ENCODE results near the gene SLC12A9.

SLC12A9 gene

GRCh38 chr7:100888988-100889750 is 36.7 kb downstream of the SLC12A9 start, which contains the start of gene UFSP1 (continued):
- no peak for TF ChIP-seq ZNF449 (tag by site-specific recombination; IDR thresholded peaks at IDR 0.05)
- TF ChIP-seq, protein P1, sequence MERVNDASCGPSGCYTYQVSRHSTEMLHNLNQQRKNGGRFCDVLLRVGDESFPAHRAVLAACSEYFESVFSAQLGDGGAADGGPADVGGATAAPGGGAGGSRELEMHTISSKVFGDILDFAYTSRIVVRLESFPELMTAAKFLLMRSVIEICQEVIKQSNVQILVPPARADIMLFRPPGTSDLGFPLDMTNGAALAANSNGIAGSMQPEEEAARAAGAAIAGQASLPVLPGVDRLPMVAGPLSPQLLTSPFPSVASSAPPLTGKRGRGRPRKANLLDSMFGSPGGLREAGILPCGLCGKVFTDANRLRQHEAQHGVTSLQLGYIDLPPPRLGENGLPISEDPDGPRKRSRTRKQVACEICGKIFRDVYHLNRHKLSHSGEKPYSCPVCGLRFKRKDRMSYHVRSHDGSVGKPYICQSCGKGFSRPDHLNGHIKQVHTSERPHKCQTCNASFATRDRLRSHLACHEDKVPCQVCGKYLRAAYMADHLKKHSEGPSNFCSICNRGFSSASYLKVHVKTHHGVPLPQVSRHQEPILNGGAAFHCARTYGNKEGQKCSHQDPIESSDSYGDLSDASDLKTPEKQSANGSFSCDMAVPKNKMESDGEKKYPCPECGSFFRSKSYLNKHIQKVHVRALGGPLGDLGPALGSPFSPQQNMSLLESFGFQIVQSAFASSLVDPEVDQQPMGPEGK (tag by site-specific recombination; IDR thresholded peaks at IDR 0.05) = peak; percentile 84
- peak; percentile 68 for TF ChIP-seq ZFHX2 (tag by site-specific recombination; conservative IDR thresholded peaks at IDR 0.05)
- peak; percentile 95 for TF ChIP-seq ZNF792 (tag by site-specific recombination; IDR thresholded peaks at IDR 0.05)
- no peak for TF ChIP-seq ZFP41 (tag by site-specific recombination; IDR thresholded peaks at IDR 0.05; ENCODE audit: borderline replicate concordance)
- peak; percentile 92 for TF ChIP-seq GLIS2 (tag by site-specific recombination; IDR thresholded peaks at IDR 0.05)
- TF ChIP-seq HOXC10 (CRISPR knock-in tag; IDR thresholded peaks at IDR 0.05) = no peak
- TF ChIP-seq KLF10 (tag by site-specific recombination; IDR thresholded peaks at IDR 0.05) = peak; percentile 79
- TF ChIP-seq SCRT2 (tag by site-specific recombination; IDR thresholded peaks at IDR 0.05) = no peak
- TF ChIP-seq ZSCAN16 (tag by site-specific recombination; IDR thresholded peaks at IDR 0.05) = peak; percentile 68; the same call in 1 of the 2 replicates
- TF ChIP-seq, protein P2, sequence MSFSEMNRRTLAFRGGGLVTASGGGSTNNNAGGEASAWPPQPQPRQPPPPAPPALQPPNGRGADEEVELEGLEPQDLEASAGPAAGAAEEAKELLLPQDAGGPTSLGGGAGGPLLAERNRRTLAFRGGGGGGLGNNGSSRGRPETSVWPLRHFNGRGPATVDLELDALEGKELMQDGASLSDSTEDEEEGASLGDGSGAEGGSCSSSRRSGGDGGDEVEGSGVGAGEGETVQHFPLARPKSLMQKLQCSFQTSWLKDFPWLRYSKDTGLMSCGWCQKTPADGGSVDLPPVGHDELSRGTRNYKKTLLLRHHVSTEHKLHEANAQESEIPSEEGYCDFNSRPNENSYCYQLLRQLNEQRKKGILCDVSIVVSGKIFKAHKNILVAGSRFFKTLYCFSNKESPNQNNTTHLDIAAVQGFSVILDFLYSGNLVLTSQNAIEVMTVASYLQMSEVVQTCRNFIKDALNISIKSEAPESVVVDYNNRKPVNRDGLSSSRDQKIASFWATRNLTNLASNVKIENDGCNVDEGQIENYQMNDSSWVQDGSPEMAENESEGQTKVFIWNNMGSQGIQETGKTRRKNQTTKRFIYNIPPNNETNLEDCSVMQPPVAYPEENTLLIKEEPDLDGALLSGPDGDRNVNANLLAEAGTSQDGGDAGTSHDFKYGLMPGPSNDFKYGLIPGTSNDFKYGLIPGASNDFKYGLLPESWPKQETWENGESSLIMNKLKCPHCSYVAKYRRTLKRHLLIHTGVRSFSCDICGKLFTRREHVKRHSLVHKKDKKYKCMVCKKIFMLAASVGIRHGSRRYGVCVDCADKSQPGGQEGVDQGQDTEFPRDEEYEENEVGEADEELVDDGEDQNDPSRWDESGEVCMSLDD (tag by site-specific recombination; IDR thresholded peaks at IDR 0.05) = peak; percentile 54
- no peak for TF ChIP-seq ZNF37A (tag by site-specific recombination; IDR thresholded peaks at IDR 0.05)
- TF ChIP-seq ZNF580 (tag by site-specific recombination; IDR thresholded peaks at IDR 0.05) = 0 out of 2 replicates have a peak, but pooled peaks have one; percentile 46
- no peak for TF ChIP-seq FEZF1 (tag by site-specific recombination; IDR thresholded peaks at IDR 0.05)
- TF ChIP-seq ZNF610 (tag by site-specific recombination; IDR thresholded peaks at IDR 0.05; ENCODE audit: borderline replicate concordance) = no peak
- TF ChIP-seq ZBTB20 (tag by site-specific recombination; IDR thresholded peaks at IDR 0.05) = peak; percentile 53
- TF ChIP-seq PRDM1 (tag by site-specific recombination; IDR thresholded peaks at IDR 0.05) = no peak
- TF ChIP-seq SCRT1 (tag by site-specific recombination; IDR thresholded peaks at IDR 0.05; ENCODE audit: borderline replicate concordance) = no peak
- TF ChIP-seq, protein P3, sequence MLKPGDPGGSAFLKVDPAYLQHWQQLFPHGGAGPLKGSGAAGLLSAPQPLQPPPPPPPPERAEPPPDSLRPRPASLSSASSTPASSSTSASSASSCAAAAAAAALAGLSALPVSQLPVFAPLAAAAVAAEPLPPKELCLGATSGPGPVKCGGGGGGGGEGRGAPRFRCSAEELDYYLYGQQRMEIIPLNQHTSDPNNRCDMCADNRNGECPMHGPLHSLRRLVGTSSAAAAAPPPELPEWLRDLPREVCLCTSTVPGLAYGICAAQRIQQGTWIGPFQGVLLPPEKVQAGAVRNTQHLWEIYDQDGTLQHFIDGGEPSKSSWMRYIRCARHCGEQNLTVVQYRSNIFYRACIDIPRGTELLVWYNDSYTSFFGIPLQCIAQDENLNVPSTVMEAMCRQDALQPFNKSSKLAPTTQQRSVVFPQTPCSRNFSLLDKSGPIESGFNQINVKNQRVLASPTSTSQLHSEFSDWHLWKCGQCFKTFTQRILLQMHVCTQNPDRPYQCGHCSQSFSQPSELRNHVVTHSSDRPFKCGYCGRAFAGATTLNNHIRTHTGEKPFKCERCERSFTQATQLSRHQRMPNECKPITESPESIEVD (tag by site-specific recombination; IDR thresholded peaks at IDR 0.05) = no peak
- TF ChIP-seq INSM2 (tag by site-specific recombination; IDR thresholded peaks at IDR 0.05) = peak; percentile 33; the same call in 1 of the 2 replicates
- peak; percentile 90 for TF ChIP-seq ZEB2 (tag by site-specific recombination; IDR thresholded peaks at IDR 0.05)
- no peak for TF ChIP-seq ZNF658 (tag by site-specific recombination; IDR thresholded peaks at IDR 0.05)
- TF ChIP-seq ZNF837 (tag by site-specific recombination; IDR thresholded peaks at IDR 0.05) = peak; percentile 57; the same call in 1 of the 2 replicates
- TF ChIP-seq GLI4 (tag by site-specific recombination; IDR thresholded peaks at IDR 0.05) = peak; percentile 91; the same call in 1 of the 2 replicates
- no peak; the same call in 1 of the 2 replicates for TF ChIP-seq ZNF10 (tag by site-specific recombination; IDR thresholded peaks at IDR 0.05)
- no peak for TF ChIP-seq ZNF223 (tag by site-specific recombination; IDR thresholded peaks at IDR 0.05)
- TF ChIP-seq ZIC2 (tag by site-specific recombination; IDR thresholded peaks at IDR 0.05) = peak; percentile 42; the same call in 1 of the 2 replicates
- TF ChIP-seq ZSCAN30 (tag by site-specific recombination; IDR thresholded peaks at IDR 0.05) = peak; percentile 35; the same call in 1 of the 2 replicates
- TF ChIP-seq TRIM28 (IDR thresholded peaks at IDR 0.05; ENCODE audit: borderline replicate concordance, low read length) = no peak
- TF ChIP-seq ZNF501 (tag by site-specific recombination; IDR thresholded peaks at IDR 0.05) = peak; percentile 88
- peak; percentile 99 for TF ChIP-seq ZFP37 (tag by site-specific recombination; IDR thresholded peaks at IDR 0.05)
